K562 (cell line): ENCODE data around the gene IRF2BP2. TPM values are rescaled to one million over a fixed set of nuclear protein-coding genes. Genes with fewer than 3 reads are reported as not detected.

ENCODE experiments used
- ARID3A ChIP-seq: IDR thresholded peaks from 2 replicates; pipeline ENCODE4 v1.6.1; 2012; ENCODE audit warnings: low read depth, low read length, improper control_type of control experiment, borderline replicate concordance
- CSDE1 ChIP-seq, 2 experiments: fragments of 450-650 bp; IDR thresholded peaks; 2 replicates each; pipeline ENCODE4 v1.6.1; 2016; ENCODE audit warnings: mild to moderate bottlenecking in 1 of 2
- DNMT1 ChIP-seq: fragments of 450-650 bp; IDR thresholded peaks from 2 replicates; pipeline ENCODE4 v1.6.1; 2016; ENCODE audit warnings: antibody characterized with exemption, mild to moderate bottlenecking
- ELK3 ChIP-seq: fragments of 450-650 bp; formaldehyde crosslinking; IDR thresholded peaks from 2 replicates; pipeline ENCODE4 v1.4.0; 2020; ENCODE audit warnings: mild to moderate bottlenecking
- HMBOX1 ChIP-seq: sonication (generic); IDR thresholded peaks from 2 replicates; pipeline ENCODE4 v1.6.1; 2016
- KDM1A ChIP-seq, 2 experiments: fragments of 450-650 bp; IDR thresholded peaks; 2 replicates each; pipeline ENCODE4 v1.6.1; 2016; ENCODE audit warnings: mild to moderate bottlenecking in 2 of 2
- KLF16 ChIP-seq: IDR thresholded peaks from 2 replicates; pipeline ENCODE4 v1.6.1; 2016; ENCODE audit warnings: antibody characterized with exemption
- NCOR1 ChIP-seq: fragments of 450-650 bp; IDR thresholded peaks from 2 replicates; pipeline ENCODE4 v1.6.1; 2016; ENCODE audit warnings: mild to moderate bottlenecking, moderate library complexity
- PRMT5 ChIP-seq: sonication (generic); formaldehyde crosslinking; IDR thresholded peaks from 2 replicates; pipeline ENCODE4 v1.5.0; 2020; ENCODE audit warnings: missing genetic modification reagents
- SMAD1 ChIP-seq: fragments of 150-350 bp; IDR thresholded peaks from 2 replicates; pipeline ENCODE4 v1.6.1; 2014; ENCODE audit warnings: low read length, low read depth; ENCODE audit not compliant: partially characterized antibody
- STAT5A ChIP-seq: IDR thresholded peaks from 2 replicates; pipeline ENCODE4 v1.6.1; 2012; ENCODE audit warnings: low read length, inconsistent platforms, borderline replicate concordance
- TOE1 ChIP-seq, 2 experiments: fragments of 450-650 bp in 1 of 2; sonication (generic) in 1 of 2; formaldehyde crosslinking in 1 of 2; IDR thresholded peaks; 2 replicates each; pipeline versions ENCODE4 v1.7.1 to v1.8.0; 2016 to 2022; ENCODE audit warnings: borderline replicate concordance in 2 of 2, mild to moderate bottlenecking in 2 of 2, antibody characterized with exemption in 1 of 2, inconsistent platforms in 1 of 2, low read depth in 1 of 2, missing genetic modification reagents in 1 of 2, moderate library complexity in 1 of 2
- ZFX ChIP-seq: sonication (generic); formaldehyde crosslinking; IDR thresholded peaks from 2 replicates; pipeline ENCODE4 v1.8.0; 2022; ENCODE audit warnings: mild to moderate bottlenecking, missing genetic modification reagents, moderate library complexity
- polyA plus RNA-seq, 8 experiments: library from polyadenylated mRNA; depleted of rRNA in 4 of 8; stranded (reverse) in 5 of 8; unstranded in 3 of 8; fragments of >200 nt; fragmentation: Nextera tagmentation in 2 of 8; fragmentation: Illumina TruSeq in 1 of 8; extraction: Ambion mirVana in 2 of 8; extraction: Trizol in 1 of 8; gene quantifications; 2 replicates each; pipeline versions ENCODE4 v1.2.1 to v1.2.3, GENCODE V29; 2011 to 2014; ENCODE audit warnings: inconsistent platforms in 1 of 8, missing spikeins in 1 of 8
- total RNA-seq, 7 experiments: library from RNA; depleted of rRNA in 6 of 7; stranded (reverse); fragments of >200 nt in 6 of 7; fragmentation: Illumina TruSeq in 2 of 7; extraction: Trizol in 2 of 7; gene quantifications; 2 replicates each; pipeline versions ENCODE4 v1.2.1 to v1.2.3, GENCODE V29; 2011 to 2021; ENCODE audit warnings: low replicate concordance in 1 of 7
- TF ChIP-seq, protein P1 (sequence below): sonication (generic); formaldehyde crosslinking; IDR thresholded peaks from 2 replicates; pipeline ENCODE4 v1.8.1; 2023; ENCODE audit warnings: mild to moderate bottlenecking, missing genetic modification reagents, moderate library complexity
- TF ChIP-seq, protein P2 (sequence below): fragments of 250-450 bp; sonication (Bioruptor Pico); IDR thresholded peaks from 2 replicates; pipeline ENCODE4 v1.4.0; 2020

IRF2BP2 gene
- total and polyA plus RNA-seq, 9 of the 15 experiments (the other 6 are each of a cell fraction or from before 2014, with no cell fraction given) = 7.7 to 68.6 (median 22.1) TPM

- no peak for TF ChIP-seq SMAD1
- peak; percentile 18; the same call in 1 of the 2 replicates for TF ChIP-seq ZFX (CRISPR knock-in tag)
- peak; percentile 88 to 90; a peak in 3 of 4 replicates for TF ChIP-seq KDM1A (IDR thresholded peaks at IDR 0.05)
- no peak for TF ChIP-seq DNMT1
- TF ChIP-seq HMBOX1 = peak; percentile 78
- TF ChIP-seq, protein P1, sequence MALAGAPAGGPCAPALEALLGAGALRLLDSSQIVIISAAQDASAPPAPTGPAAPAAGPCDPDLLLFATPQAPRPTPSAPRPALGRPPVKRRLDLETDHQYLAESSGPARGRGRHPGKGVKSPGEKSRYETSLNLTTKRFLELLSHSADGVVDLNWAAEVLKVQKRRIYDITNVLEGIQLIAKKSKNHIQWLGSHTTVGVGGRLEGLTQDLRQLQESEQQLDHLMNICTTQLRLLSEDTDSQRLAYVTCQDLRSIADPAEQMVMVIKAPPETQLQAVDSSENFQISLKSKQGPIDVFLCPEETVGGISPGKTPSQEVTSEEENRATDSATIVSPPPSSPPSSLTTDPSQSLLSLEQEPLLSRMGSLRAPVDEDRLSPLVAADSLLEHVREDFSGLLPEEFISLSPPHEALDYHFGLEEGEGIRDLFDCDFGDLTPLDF (CRISPR knock-in tag) = no peak
- TF ChIP-seq CSDE1 (IDR thresholded peaks at IDR 0.05) = no peak
- TF ChIP-seq PRMT5 (CRISPR knock-in tag) = no peak
- TF ChIP-seq ELK3 = no peak
- 0 out of 2 replicates have a peak, but pooled peaks have one; percentile 45 for TF ChIP-seq ARID3A
- TF ChIP-seq STAT5A = peak; percentile 92
- peak; percentile 9; the same call in 1 of the 2 replicates for TF ChIP-seq TOE1 (IDR thresholded peaks at IDR 0.05; ENCODE audit: borderline replicate concordance)
- TF ChIP-seq TOE1 (CRISPR knock-in tag; IDR thresholded peaks at IDR 0.05; ENCODE audit: borderline replicate concordance, low read depth) = no peak
- TF ChIP-seq, protein P2, sequence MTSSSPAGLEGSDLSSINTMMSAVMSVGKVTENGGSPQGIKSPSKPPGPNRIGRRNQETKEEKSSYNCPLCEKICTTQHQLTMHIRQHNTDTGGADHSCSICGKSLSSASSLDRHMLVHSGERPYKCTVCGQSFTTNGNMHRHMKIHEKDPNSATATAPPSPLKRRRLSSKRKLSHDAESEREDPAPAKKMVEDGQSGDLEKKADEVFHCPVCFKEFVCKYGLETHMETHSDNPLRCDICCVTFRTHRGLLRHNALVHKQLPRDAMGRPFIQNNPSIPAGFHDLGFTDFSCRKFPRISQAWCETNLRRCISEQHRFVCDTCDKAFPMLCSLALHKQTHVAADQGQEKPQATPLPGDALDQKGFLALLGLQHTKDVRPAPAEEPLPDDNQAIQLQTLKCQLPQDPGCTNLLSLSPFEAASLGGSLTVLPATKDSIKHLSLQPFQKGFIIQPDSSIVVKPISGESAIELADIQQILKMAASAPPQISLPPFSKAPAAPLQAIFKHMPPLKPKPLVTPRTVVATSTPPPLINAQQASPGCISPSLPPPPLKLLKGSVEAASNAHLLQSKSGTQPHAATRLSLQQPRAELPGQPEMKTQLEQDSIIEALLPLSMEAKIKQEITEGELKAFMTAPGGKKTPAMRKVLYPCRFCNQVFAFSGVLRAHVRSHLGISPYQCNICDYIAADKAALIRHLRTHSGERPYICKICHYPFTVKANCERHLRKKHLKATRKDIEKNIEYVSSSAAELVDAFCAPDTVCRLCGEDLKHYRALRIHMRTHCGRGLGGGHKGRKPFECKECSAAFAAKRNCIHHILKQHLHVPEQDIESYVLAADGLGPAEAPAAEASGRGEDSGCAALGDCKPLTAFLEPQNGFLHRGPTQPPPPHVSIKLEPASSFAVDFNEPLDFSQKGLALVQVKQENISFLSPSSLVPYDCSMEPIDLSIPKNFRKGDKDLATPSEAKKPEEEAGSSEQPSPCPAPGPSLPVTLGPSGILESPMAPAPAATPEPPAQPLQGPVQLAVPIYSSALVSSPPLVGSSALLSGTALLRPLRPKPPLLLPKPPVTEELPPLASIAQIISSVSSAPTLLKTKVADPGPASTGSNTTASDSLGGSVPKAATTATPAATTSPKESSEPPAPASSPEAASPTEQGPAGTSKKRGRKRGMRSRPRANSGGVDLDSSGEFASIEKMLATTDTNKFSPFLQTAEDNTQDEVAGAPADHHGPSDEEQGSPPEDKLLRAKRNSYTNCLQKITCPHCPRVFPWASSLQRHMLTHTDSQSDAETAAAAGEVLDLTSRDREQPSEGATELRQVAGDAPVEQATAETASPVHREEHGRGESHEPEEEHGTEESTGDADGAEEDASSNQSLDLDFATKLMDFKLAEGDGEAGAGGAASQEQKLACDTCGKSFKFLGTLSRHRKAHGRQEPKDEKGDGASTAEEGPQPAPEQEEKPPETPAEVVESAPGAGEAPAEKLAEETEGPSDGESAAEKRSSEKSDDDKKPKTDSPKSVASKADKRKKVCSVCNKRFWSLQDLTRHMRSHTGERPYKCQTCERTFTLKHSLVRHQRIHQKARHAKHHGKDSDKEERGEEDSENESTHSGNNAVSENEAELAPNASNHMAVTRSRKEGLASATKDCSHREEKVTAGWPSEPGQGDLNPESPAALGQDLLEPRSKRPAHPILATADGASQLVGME (CRISPR knock-in tag) = no peak
- TF ChIP-seq NCOR1 = peak; percentile 86
- TF ChIP-seq KLF16 = peak; percentile 89
Observed at GRCh38 chr1:234604495-234605398, 5.2 kb downstream of the IRF2BP2 start (continued).
